IPS-NIHi11 (cell line): ENCODE measurements around the gene ADO.

ENCODE experiments used
- DNase-seq: peaks from one replicate; pipeline ENCODE4 v3.0.0; 2012; ENCODE audit warnings: mixed read lengths, low spot score

The ADO gene

DNA sequence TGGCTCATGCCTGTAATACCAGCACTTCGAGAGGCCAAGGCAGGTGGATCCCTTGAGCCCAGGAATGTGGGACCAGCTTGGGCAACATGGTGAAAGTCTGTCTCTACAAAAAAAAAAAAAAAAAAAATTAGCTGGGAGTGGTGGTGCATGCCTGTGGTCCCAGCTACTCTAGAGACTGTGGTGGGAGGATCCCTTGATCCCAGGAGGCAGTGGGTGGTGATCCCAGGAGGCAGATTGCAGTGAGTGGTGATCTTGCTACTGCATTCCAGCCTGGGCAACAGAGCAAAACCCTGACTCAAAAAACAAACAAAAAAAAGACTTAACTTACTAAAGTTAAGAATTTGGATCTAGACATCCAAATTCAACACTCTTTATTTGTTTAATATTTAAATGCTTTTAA is 10.2 kb upstream of the ADO start:
- no peak for DNase-seq

DNA sequence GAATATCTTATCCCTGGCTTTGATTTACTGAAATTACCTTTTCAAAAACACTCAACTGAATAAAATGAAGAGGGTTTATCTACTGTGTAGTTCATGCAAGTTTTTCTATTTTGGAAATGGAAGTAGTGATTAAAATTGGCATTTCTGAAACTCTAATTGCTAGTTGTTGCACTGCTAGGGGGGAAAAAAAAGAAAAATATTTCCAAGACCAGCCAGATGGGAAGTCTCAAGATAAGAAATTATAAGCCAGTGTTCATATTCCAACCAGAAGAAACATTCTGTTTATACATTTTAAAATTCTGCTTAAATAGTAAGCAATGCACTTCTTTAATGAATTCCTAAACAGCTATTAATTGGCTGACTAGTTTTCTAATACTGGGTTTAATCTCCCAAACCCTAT is 9.4 kb upstream of the ADO start:
- no peak for DNase-seq

DNA sequence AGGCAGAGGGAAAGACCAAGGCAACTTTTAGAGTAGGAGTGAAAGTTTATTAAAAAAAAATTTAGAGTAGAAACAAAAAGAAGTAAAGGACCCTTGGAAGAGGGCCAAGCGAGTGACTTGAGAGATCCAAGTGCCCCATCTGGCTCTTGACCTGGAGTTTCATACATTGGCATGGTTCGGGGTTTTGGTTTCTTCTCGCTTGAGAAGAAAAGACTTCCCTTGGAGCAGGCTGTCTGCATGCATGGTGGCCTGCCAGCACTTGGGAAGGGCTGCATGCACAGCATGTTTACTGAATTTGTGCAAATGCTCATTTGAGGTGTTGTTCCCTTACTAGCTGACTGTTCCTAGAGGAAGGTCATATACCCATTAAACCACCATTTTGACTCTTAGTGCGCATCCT is 8.8 kb upstream of the ADO start:
- no peak for DNase-seq

DNA sequence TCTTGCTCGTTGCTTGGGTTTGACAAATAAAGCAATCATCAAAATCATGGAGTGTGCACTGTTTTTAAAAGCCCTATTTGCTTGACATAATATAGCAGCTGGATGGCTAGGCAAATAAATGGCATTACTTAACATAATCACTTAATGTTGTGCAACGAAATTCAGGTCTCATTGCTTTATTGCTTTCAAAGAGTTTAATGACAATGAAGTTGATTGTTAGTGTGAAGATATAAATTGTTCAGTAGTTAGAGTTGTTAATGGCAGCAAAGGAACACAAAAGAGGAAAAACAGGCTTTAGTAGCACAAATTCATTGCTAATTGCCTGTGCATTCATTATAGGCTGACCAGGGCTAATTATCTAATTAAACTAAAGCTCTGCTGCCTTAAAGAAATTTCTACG is 7.6 kb upstream of the ADO start:
- no peak for DNase-seq

DNA sequence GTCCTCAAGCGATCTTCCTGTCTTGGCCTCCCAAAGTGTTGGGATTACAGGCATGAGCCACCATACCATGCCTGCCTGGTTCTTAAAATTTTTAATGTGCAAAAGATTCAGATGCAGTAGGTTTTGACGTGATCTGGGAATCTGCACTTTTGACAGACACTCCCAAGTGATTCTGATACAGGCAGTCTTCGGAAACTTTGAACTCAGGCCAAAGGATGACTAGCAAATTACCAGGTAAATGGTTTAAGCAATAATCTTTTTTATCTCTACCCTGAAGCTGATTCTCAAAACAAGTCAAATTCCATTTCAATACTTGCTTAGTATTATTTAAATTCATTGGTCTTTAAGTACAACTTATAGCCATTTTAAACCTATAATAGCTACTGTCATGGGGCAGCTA is 2.6 kb upstream of the ADO start:
- no peak for DNase-seq

DNA sequence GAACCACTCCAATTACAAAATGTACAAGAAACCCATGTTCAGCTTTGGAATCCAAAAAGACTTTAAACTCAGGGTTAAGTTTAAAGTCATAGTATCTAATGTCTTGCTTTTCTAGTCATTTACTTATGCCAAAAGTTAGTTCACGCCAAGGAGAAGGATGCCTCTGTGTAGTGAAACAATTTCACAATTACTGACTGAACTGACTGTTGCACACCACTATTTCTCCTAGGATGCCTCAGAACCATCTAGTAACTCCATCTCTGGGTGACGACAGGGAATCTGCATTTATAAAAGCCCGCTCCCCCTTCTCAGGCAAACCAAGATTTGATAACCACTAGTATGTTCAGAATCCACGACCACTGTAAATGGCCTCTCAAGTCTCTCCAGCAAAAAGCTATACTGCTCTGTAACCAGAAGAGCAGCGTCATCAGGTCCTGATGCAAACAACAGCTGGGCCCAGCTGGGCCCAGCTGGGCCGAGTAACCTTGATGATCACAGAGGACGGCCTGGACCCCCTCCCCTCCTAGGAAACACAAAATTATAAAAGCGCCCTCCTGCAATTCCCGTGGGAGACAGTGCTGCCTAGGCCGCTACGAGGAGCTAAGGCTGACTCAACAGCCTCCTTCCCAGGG is 680 bp upstream of the ADO start:
- DNase-seq = no peak

DNA sequence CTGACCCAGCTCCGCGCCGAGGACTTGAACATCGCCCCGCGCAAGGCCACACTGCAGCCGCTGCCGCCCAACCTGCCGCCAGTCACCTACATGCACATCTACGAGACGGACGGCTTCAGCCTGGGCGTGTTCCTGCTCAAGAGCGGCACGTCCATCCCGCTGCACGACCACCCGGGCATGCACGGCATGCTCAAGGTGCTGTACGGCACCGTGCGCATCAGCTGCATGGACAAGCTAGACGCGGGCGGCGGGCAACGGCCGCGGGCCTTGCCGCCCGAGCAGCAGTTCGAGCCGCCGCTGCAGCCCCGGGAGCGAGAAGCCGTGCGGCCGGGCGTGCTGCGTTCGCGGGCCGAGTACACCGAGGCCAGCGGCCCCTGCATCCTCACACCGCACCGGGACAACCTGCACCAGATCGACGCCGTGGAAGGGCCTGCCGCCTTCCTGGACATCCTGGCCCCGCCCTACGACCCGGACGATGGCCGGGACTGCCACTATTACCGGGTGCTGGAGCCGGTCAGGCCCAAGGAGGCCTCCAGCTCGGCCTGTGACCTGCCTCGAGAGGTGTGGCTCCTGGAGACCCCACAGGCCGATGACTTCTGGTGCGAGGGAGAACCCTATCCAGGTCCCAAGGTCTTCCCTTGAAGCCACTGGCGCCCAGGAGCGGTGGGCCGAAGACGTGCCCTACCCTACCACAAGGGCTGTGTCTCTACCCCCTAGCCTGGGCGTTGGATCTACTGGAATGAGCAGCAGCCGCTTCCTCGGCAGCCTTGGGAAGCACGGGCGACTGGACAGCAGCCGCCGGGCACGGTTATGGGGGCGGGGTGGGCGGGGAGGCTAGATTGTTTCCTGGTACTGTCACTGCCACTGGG is 945 bp downstream of the ADO start:
- peak; percentile 48 for DNase-seq

DNA sequence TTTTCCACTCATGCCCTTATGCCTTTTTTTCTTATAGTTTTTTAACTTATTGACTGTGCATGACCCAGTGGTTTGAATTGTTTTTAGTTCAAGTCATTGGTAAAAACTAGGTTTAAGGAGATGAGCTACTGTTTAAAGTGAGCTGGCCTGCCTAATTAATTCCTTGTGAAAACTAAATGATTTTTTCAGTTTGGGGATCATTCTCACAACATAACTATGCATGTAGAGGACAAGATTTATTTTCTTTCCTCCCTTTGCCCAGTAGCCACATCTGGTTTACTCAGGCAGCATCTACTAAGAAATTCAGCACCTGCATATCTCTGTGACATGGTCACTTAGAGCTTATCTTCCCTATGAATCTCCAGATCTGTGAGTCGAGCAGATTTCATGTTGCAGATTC is 1.7 kb downstream of the ADO start:
- DNase-seq = no peak

DNA sequence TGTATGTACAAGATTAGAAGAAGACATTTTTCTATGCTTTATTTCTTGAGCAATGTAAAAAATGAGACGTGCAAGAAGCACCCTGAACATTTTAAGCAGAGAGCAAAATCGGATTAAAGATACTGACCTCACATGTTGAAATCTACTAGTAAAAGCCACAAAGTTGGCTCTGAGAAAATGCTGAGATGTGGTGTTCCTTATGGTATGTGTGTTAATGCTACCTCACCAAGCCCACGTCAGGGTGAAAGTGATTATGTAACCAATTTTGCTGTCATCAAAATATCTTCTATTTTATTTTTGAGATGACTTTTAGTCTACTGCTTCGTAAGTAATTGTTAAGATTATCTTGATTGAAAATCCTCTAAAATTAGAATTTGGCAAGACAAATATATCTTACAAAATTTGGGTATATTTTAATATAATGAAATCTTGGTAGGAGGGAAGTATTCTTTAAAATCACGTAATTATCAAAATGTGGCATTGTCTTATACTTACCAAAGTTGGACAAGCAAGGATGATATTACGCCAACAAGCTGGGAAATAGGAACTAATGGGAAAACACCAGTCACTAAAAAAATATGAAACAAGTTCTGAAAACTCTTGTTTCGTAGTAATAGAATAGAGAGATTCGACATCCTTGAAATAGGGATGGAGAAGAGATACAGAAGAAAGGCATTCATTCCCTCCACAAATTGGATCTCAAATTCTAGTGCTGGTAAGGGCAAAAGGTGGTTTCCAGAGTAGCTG is 5.8 kb downstream of the ADO start:
- DNase-seq = no peak

DNA sequence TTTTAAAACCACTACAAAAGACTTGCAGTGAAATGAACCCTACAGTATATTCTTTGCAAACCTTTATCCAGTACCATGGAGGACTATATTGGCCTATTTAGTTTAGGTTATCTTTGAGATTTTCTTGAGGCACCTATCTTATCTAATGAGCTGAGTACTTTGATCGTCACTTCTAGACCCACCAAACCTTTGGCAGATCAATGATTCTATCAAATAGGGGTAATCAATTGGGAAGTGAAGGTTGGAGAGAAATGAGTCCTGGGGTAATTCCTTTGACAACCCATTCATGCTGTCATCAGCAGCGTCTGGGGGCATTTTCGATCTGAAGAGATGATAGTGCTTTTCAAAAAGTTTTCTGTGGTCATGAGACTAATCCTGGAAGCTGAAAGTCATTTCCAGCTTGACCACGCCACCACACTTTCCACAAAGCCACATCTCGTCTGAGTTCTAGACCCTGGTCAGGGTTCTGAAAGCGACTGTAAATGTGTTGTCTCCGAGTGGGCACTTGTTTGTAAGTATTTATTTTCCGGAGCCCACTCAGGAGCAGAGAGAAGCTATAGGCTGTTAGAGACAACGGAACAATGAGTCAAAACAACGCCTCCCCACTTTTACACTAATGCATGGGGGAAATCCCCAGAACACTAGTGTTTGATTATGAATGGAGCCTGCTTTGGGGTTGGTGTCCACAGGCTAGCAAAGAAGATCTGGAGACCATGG is 6.8 kb downstream of the ADO start:
- no peak for DNase-seq

DNA sequence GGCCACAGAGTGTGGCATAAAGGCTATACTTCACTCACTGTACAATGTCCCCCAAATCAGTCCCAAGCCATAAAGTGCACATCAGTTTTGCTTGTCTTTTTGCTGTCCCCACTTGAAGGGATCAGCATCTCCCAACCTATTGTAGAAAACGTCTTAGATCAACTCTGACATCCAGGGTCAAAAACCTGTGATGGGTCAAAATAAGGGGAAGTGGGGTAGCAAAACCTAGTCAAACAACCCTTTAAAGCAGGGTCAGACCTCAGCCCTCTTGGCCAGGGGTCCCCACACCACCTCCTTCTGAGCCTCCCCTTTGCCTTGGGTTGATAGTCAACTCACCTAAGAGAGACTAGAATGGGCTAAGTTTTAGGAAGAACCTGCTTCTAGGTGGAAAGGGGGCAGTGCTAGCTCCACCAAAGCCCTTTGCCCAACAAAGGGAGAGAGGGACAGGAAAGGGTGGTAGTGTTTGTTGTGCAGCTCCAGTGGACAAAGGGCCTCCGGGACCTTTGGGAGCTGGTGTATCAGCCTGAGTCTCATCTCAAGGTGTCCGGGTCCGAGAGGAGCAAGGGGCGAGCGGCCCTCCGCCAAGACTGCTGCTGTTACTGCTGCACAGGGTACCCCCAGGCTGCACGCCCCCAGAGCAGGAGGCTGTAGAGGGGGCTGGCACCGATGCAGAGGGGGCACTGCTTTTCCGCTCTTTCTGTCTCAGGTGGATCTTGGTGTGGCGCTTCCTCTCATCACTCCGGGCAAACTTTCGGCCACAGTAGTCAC is 8.3 kb downstream of the ADO start:
- no peak for DNase-seq

DNA sequence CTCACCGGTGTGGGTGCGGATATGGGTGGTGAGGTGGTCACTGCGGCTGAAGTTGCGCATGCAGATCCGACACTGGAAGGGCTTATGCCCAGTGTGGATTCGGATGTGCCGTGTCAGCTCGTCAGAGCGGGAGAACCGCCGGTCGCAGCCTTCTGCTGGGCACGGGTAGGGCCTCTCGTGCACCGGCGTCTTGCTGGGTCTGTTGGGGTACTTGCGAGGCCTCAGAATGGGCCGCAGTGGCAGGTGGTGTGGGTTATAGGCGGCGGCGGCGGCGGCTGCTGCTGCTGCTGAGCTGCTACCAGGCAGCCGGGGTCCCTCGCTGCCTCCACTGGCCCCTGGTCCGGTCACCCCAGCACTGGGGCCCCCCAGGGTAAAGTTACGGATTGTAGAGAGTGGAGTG is 8.9 kb downstream of the ADO start:
- no peak for DNase-seq

DNA sequence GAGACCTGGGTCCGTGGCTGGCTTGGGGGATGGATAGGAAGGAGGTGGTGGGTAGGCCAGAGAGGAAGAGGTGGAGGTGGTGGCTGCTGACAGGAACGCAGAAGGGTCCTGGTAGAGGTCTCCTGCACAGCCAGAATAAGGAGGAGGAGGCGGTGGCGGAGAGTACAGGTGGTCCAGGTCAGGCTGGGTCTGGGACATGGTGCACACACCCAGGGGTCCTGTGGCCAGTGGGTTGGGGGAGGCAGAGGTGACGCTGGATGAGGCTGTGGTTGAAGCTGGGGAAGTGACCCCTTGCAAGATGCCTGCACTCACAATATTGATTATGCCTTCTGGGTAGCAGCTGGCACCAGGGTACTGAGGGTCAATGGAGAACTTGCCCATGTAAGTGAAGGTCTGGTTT is 9.5 kb downstream of the ADO start:
- DNase-seq = no peak

DNA sequence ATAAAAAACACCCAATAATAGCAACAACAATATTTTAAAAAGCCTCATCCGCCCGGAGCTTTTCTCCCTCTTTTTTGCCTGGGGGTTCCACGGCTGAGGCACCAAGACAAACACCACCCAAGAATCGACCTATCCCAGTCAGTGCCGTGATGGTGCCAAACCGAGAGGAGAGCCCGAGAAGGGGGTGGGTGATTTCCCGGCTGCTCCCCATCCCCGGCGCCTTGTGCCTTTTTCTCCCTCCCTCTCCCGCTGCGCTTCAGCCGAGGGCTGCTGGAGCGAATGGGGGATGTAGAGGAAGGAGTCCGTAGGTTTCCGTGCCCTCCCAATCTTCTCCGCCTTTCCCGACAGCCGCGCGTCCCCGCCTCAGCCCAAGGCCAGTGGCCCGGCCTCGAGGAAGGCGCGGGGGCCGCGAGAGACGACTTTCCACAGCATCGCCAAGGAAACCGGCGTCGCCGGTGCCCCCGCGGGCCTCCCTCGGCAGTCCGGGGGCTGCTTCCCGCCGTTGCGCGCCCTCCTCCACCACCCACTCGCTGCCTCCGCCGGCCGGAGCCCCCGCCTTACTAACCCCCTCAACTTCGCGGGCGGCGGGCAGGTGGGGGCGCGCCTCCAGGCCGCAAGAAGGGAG is 10.3 kb downstream of the ADO start:
- peak; percentile 29 for DNase-seq

DNA sequence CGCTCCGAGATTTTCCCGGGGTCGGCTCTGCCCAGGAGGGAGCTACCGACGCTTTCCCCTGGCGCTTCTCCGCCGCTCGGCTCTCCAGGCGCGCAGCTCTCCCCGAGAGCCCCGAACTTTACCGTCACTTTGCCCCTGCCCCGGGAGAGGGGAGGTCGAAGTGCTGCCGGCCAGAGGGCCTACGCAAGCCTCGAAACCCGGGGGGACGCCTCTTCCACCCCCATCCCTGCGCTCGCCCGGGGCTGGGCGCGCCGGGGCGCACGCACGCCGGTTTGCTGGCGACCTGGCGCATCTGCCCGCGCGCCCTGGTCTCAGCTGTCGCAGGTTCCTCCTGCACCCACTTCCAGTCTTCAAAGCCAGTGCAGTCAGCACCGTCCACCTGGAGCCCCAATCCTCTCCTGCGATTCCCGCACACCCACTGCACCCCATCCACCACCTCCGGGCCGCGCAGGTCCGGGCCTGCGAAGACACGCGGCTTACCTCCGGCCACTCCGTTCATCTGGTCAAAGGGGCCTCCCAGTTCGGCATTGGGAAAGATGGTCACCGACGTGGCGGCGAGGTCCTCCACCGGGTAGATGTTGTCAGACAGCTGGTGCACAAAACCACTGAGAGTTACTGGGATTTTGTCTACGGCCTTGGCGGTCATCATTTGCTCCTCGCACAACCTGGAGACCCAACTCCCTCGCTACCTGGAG is 11.0 kb downstream of the ADO start:
- DNase-seq = peak; percentile 26

DNA sequence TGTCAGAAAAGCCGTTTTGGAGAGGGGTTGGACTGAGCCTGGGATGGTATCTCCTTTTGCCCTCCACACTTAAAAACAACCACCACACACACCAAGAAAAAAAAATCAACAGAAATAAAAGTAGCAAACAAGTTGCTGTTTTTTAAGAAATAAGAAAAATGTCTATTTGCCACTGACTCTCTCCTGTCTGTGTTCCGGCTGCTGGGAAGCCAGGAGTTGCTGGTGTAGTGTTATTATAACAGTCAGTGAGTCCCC is 11.5 kb downstream of the ADO start:
- DNase-seq = no peak

DNA sequence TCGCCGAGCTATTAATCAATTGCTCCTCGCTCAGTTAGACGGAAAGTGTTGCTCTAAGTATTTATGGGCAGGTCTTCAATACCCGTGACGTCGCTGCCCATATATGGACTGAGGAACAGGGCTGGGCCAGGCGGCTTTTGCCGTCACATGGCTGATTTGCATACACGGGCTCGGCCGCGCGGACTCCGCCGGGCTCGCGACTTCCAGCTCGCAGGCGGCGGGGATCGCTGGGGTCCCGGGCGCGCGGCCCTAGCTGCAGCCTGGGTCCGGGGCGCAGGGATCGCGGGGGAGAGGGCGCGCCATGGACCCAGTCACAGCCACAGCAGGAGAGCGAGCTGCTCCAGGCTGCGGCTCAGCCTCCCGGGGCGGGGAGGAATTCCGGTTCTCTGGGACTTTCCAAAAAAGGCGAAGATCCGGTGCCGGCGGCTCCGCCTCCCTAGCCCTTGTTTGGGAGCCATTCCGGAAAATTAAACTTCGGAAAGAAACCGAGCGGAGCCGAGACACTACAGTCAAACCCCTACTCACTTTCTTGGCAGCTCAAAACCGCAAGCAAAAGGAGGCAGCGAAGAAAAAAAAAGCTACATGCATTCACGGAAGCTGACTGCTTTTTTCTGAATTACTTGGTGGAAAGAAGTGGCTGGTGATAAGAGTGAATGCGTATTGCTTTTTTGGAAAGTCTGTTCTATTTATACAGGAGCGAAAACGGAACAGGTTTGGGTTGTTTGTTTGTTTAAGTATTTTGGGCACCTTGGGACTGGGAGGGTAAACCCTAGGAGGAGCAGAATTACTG is 12.0 kb downstream of the ADO start, which contains the start of gene EGR2:
TSS of gene EGR2 (minus strand) at position 36 of the 790 bp plus-strand sequence. CDS start 337 bp downstream, outside the sequence.
- DNase-seq = peak; percentile 85

DNA sequence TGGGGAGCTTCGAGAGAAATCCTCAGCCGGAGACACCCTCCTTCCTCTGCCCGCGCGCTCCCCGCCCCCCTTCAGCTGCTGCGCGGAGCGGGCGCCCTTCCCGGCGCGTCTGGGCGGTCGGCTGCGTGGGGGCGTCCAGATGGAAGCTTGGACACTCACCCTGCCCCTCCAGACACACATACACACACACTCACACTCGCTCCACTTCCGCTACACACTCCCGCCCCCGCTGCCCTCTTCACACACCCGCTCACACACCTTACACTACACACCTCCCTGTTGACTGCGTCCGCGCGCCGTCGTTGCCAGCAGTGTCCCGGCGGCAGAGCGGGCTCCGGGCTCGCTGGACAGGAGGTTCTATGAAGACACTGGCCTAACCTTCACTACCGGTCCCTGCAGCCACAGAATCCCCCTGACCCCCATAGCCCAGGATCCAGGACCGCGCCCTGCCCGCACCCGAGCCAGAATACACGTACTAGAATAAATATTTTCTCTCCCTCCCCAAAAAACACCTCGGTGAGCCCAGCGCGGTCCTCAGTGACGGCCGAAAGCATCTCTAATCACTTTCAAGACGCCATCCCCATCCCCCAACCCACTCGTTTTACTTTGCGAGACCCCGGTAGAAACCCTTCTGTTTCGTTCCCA is 12.7 kb downstream of the ADO start:
- DNase-seq = peak; percentile 17

DNA sequence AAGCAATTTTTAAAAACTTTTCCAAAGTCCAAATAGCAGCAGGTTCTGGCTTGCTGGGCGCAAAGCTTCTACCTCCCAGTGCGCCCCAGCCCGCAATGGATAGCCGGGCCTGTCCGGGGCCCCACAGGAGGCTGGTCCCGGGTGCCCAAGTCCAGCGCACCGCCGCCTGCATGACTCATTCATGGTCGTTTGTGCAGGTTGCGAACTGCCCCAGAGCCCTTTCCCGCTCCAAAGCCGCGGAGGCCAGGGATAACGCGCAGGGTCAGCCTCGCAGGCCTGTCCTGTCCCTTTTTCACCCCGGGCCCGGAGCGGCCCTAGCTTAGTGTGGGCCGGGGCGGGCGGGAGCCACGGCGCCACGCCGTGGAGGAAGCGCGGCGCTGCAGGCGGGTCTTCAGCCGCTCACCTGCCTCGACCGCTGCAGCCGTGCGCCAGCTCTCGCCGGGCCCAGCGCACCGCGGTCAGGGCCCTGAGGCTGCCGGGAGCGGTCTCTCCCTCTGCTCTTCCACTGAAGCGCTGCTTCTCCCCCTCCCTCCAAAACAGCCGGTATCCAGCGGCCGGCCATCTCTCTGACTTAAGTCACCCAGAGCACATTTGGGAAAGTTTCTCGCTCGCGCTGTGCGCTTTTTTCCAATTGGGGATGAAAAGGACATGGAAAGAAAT is 13.4 kb downstream of the ADO start:
- peak; percentile 88 for DNase-seq
